Right ventricle myocardium superior (tissue), 1 donor: Measurements from ENCODE around the gene RALGAPA2. TPM values are rescaled to one million over a fixed set of nuclear protein-coding genes. Genes with fewer than 3 reads are reported as not detected.
A peak's percentile ranks its signal among the peaks of the same experiment; 100 is the strongest.
"Not testable (repeated sequence)": the region's sequence is repeated elsewhere in the genome, so short reads cannot be mapped to it uniquely, and the experiment has no call there.

Experiments used
- ATAC-seq: fragments of 200-7000 bp; cut with Tn5 transposase; one replicate; pipeline ENCODE4 v1.9.1; 2020; ENCODE audit warnings: mild to moderate bottlenecking; ENCODE audit not compliant: poor library complexity
- DNase-seq: peaks from one replicate; pipeline ENCODE4 v3.0.0-alpha.2; 2020
- intact Hi-C: fragments of 100-400 bp; cut with DNase I; formaldehyde crosslinking; loops from one replicate; pipeline ENCODE4 v1.11.2; 2022
- total RNA-seq: library from RNA; stranded (reverse); fragmentation: NEBNext Ultra II Directional; extraction: Animal tissue kit (Norgen Biotek cat#: 25700); gene quantifications from one replicate; pipeline ENCODE4 v1.2.1, GENCODE V29; 2021
- donor health status: DM: no; HTN: yes; CAD: no; lungs with severe emphysema.

Gene RALGAPA2
- total RNA-seq, 1 donor from 2014 or later: 15.5 TPM

- ATAC-seq: no peak
- intact Hi-C loops: loop anchor here (10.0 kb wide), 1 partner anchor 212 kb away; no protein-coding TSS in a partner anchor
- DNase-seq: no peak
These were observed 349.5 kb downstream of the RALGAPA2 start for GRCh38 chr20:20362774-20363433.

GRCh38 chr20:20360464-20360863 lies 352.0 kb downstream of the RALGAPA2 start:
- DNase-seq: no peak
- ATAC-seq: peak; percentile 91
- intact Hi-C loops: loop anchor here (10.0 kb wide), 1 partner anchor 214 kb away; no protein-coding TSS in a partner anchor

- ATAC-seq: no peak
These were observed 352.8 kb downstream of the RALGAPA2 start for GRCh38 chr20:20359628-20360027.

GRCh38 chr20:20358801-20359200 lies 353.6 kb downstream of the RALGAPA2 start:
- no peak for DNase-seq
- ATAC-seq: no peak
- intact Hi-C loops: no loop called here

More at GRCh38 chr20:20359628-20360027, 352.8 kb downstream of the RALGAPA2 start:
- intact Hi-C loops: loop anchor here (10.0 kb wide), 1 partner anchor 215 kb away; no protein-coding TSS in a partner anchor
- no peak for DNase-seq

- DNase-seq, intact Hi-C loops, ATAC-seq: not testable (repeated sequence)
These were observed 356.9 kb downstream of the RALGAPA2 start for GRCh38 chr20:20355503-20355902.

DNA sequence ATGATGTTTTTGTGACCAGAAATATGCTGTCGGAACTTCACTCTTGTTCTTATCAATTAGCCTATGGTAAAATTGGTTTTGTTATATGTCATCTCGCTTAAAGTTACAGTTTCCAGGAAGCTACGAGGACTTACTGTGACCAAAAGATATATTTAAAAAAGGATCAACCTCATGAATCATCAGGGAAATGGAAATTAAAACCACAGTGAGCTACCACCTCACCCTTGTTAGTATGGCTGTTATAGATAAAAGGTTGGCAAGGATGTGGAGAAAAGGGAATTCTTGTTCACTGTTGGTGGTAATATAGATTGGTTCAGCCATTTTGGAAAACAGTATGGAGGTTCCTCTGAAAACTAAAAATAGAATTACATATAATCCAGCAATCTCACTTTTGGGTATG lies 358.9 kb downstream of the RALGAPA2 start:
- intact Hi-C loops: no loop called here

GRCh38 chr20:20344476-20344875 lies 368.0 kb downstream of the RALGAPA2 start:
- no peak for DNase-seq
- intact Hi-C loops: no loop called here
- no peak for ATAC-seq

More for the DNA sequence above, 358.9 kb downstream of the RALGAPA2 start:
- ATAC-seq: no peak
- DNase-seq: no peak

- ATAC-seq (no peak), DNase-seq (no peak)
- intact Hi-C loops: no loop called here
These were observed 368.5 kb downstream of the RALGAPA2 start for GRCh38 chr20:20343932-20344331.
